NCI-H128 (cell line): ENCODE results near the gene PTK6.

Experiments used
- DNase-seq: peaks from one replicate; lab custom pipeline; 2025; ENCODE audit not compliant: unreplicated experiment; lab: John Stamatoyannopoulos, UW

PTK6 gene

GRCh38 chr20:63570281-63571086 lies 33.3 kb upstream of the PTK6 start:
- no peak for DNase-seq

GRCh38 chr20:63568986-63569949 lies 32.1 kb upstream of the PTK6 start:
- DNase-seq = no peak

GRCh38 chr20:63568170-63568981 lies 31.2 kb upstream of the PTK6 start:
- no peak for DNase-seq

DNA sequence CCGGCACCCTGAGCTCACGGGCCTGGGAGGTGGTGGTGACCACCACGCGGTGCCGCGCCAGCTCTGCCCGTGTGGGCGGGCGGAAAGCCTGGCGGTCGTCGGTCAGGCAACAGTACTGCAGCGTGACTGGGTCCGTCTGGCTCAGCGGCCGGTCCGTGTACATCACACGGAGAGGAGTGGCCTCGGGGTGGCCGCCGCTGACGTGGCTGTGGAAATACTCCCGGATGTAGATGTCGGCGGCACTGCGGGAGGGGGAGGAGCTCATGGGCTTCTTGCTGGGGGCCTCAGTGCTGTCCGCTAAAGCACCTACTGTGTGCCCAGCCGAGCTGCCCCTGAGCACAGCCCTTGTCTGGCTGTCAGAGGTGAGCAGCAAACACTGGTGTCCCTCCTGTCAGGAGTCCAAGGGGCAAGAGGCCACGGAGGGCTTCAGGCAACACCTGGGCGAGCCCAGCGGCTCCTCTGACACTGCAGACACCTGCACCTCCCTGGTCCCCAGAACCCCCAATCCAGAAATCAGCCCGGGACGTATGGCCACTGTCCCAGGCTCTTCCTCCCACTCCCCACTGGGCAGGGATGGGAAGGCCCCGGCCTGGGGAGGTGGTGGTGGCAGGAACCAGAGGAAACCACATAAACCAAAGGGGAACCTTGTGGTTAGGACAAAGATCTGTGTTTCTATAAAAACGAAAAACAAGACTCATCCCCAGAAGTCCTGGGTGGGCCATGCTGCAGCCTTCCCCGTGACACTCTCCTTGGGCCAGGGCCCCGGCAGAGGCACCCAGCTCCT lies 30.4 kb upstream of the PTK6 start:
- DNase-seq = no peak

- DNase-seq = no peak
Measured at GRCh38 chr20:63567136-63567385, 29.9 kb upstream of the PTK6 start.

- DNase-seq = no peak
Measured at GRCh38 chr20:63566395-63567135, 29.4 kb upstream of the PTK6 start.

GRCh38 chr20:63565699-63566335 lies 28.6 kb upstream of the PTK6 start:
- no peak for DNase-seq

- no peak for DNase-seq
Measured at GRCh38 chr20:63565021-63565698, 28.0 kb upstream of the PTK6 start.

- DNase-seq = no peak
Measured at GRCh38 chr20:63564036-63564810, 27.0 kb upstream of the PTK6 start.

DNA sequence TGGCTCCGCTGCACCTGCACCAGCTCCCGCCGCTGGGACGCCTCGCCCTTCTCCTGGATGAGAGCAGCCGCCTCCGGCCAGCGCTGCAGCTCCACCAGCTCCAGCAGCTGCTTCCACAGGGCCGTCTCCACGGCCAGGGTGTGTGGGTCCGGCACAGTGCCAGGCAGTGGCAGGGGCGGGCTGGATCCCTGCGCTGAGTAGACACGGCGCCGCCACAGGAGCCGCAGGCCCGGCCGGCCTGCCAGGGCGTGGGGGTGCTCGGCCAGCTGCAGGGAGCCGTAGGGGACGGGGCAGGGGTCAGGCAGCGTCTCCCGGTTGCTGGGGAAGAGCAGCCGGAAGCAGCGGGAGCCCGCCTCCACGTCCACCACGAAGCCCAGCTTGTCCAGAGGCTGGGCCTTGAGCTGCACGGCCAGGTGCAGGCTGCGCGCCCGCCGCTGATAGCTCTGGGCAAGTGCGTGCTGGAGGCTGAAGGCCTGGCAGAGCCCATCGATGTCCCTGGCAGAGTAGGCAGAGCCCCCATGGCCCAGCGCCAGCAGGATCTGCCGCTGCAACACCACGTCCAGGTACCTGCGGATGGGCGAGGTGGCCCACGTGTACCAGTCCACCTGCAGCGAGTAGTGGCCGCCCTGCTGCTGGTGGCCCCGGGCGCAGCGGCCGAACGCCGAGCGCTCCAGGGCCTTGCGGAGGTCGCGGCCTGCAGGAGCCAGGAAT lies 26.2 kb upstream of the PTK6 start:
- no peak for DNase-seq

GRCh38 chr20:63562461-63563224 lies 25.5 kb upstream of the PTK6 start:
- DNase-seq = no peak

DNA sequence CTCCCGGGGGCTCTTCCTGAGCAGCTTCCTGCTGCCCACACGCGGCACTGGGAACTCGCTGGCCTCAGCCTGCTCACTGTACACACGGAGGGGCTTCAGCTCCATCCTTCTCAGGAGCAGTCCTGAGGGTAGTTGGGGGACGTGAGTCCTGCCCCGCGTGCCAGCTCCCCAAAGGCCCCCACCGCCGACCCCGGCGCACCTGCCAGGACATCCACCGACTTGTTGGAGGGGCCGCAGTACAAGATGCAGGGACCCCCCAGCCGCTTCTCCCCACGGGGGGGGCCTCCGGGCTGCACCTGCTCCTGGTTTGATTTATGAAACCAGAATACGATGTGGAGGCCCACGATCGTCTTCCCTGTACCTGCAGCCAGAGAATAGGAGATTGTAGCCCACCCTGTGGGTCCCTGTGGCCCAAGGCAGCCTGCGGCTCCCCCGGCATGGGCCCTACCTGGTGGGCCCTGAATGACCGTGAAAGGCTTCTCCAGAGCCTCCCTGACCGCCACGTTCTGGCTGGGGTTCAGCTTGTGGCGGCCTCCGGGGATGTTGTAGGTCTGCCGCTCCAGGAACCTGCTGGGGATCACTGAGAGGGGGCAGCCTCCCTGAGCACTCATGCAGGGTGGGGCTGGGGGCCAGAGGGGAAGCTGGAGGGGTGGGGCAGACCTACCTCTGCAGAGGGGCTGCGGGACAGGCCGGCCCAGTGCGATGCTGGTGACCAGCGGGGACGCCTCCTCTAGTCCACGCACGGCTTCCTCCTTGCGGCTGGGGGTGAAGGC lies 24.6 kb upstream of the PTK6 start:
- DNase-seq = no peak

GRCh38 chr20:63560856-63561609 lies 23.9 kb upstream of the PTK6 start:
- no peak for DNase-seq

DNA sequence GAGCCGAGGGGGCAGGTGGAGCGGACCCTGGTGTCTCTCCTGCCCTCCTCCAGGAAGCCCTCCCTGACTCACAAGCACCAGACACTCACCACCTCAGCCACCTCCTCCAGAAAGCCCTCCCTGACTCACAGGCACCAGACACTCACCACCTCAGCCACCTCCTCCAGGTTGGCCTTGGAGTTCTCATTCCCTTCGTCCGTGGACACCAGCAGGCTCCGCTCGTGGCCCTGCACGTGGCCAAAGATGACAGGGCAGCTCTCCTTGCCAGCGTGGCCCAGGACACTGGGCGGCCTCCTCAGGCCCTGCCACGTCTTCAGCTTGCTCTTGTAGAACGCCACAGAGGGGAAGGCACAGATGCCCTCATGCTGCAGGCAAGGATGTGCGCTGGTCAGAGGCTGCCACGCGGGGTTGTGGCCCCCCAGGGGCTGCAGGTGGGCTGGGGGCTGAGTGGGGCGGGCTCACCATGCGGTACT lies 23.2 kb upstream of the PTK6 start:
- DNase-seq = no peak
